Sigmoid colon (tissue), 7 donors: ENCODE measurements around the gene SLC6A6. TPM values are rescaled to one million over a fixed set of nuclear protein-coding genes. Genes with fewer than 3 reads are reported as not detected.

Experiments
- DNase-seq: peaks from one replicate; pipeline ENCODE4 v3.0.0-alpha.2; 2019
- H3K27ac ChIP-seq, 4 donors: fragments of 200-600 bp; sonication (generic); one replicate each; pipeline ENCODE4 v1.5.1; 2016 to 2019; ENCODE audit warnings: mild to moderate bottlenecking in 1 of 4
- H3K27me3 ChIP-seq, 3 donors: fragments of 200-600 bp; sonication (generic); one replicate each; pipeline ENCODE4 v1.5.1; 2019; ENCODE audit warnings: mild to moderate bottlenecking in 1 of 3
- H3K36me3 ChIP-seq, 4 donors: fragments of 200-600 bp; sonication (generic); one replicate each; pipeline ENCODE4 v1.5.1; 2016 to 2019
- H3K4me1 ChIP-seq, 4 donors: fragments of 200-600 bp; sonication (generic); one replicate each; pipeline ENCODE4 v1.5.1; 2017 to 2019
- H3K4me3 ChIP-seq, 4 donors: fragments of 200-600 bp; sonication (generic); one replicate each; pipeline ENCODE4 v1.5.1; 2017 to 2019; ENCODE audit warnings: mild to moderate bottlenecking in 2 of 4, moderate library complexity in 1 of 4
- H3K9me3 ChIP-seq, 4 donors: fragments of 200-600 bp in 3 of 4; sonication (generic) in 3 of 4; one replicate each; pipeline versions ENCODE4 v1.5.1 to v1.6.1; 2013 to 2019
- CTCF ChIP-seq, 4 experiments: fragments of 450-650 bp in 3 of 4; fragments of 200-600 bp in 1 of 4; IDR thresholded peaks; one replicate each; pipeline ENCODE4 v1.5.1; 2016 to 2019; ENCODE audit warnings: antibody characterized with exemption in 4 of 4, mild to moderate bottlenecking in 3 of 4, moderate library complexity in 2 of 4
- EP300 ChIP-seq, 4 donors: sonication (generic); formaldehyde crosslinking; IDR thresholded peaks; one replicate each; pipeline ENCODE4 v1.6.1; 2017; ENCODE audit warnings: antibody characterized with exemption in 4 of 4
- POLR2A ChIP-seq, 2 donors: fragments of 450-650 bp; IDR thresholded peaks; one replicate each; pipeline ENCODE4 v1.6.1; 2016; ENCODE audit warnings: antibody characterized with exemption in 2 of 2, mild to moderate bottlenecking in 2 of 2, moderate library complexity in 2 of 2
- POLR2AphosphoS5 ChIP-seq, 4 donors: sonication (generic); formaldehyde crosslinking; IDR thresholded peaks; one replicate each; pipeline ENCODE4 v1.6.1; 2017; ENCODE audit warnings: antibody characterized with exemption in 4 of 4
- WGBS, 2 donors: extraction: QIAGEN DNeasy Blood & Tissue Kit; methylation state at CpG; one replicate each; pipeline ENCODE4 v1.1.7; 2013; 5-methylcytosine and 5-hydroxymethylcytosine counted together
- intact Hi-C: fragments of 100-400 bp; cut with DNase I; formaldehyde crosslinking; loops from one replicate; pipeline ENCODE4 v1.15.1; 2023
- polyA plus RNA-seq, 3 donors: library from polyadenylated mRNA; stranded (reverse); fragments of 200-250 nt; gene quantifications; one replicate each; pipeline ENCODE4 v1.2.3, GENCODE V29; 2013
- total RNA-seq, 4 donors: library from RNA; depleted of rRNA; stranded (reverse); fragments of >200 nt; gene quantifications; one replicate each; pipeline ENCODE4 v1.1.0, GENCODE V29; 2016
- donor health status: healthy with polysubstance abuse.
- donor health status: Bipolar disorder and iron deficiency.
- donor health status: healthy.

Gene SLC6A6
- total and polyA plus RNA-seq, 7 donors, result 2.3 to 19.1 (median 8.4) TPM

- Histone ChIP-seq H3K27ac (no peak overlapping the region), H3K36me3 (peaks cover 0 to 15% (median 2%) of the 10 kb centered on the region in 4 donors), H3K4me1 (peaks cover 0 to 13% (median 0%) of the 10 kb centered on the region in 4 donors), H3K27me3 (no peaks in the 10 kb centered on the region), H3K4me3 (no peak overlapping the region), H3K9me3 (no peaks in the 10 kb centered on the region)
- WGBS, 2 donors, result 92 to 96% methylated on average over 8 of the region's 8 CpGs
- intact Hi-C loops, result no loop called here
- TF ChIP-seq POLR2A (IDR thresholded peaks at IDR 0.05) (no peak), CTCF (IDR thresholded peaks at IDR 0.05) (no peak), EP300 (IDR thresholded peaks at IDR 0.05) (no peak), POLR2AphosphoS5 (IDR thresholded peaks at IDR 0.05) (no peak)
- DNase-seq, result no peak
Observed at GRCh38 chr3:14478956-14479550, 76.6 kb downstream of the SLC6A6 start.

DNA sequence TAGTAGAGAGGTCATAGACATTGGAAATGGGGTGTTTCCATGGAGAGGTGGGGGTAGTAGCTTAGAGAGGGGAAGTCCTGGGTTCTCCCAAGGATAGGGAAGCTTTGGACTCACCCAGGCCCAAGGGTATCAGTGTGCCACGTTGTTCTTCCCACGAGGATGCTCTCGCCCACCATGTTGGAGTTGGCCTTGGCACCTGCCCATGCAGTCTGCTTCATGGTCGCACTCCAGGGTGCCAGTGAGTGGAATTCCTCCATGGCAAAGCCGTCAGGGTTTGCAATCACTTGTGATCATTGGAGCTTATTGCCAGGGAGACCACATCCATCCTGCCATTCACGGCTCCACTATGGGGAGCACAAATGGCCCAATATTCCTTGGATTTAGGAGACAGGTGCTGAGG is 77.2 kb downstream of the SLC6A6 start:
- Histone ChIP-seq H3K4me3 (no peak overlapping the region), H3K4me1 (peaks cover 0 to 13% (median 0%) of the 10 kb centered on the region in 4 donors), H3K9me3 (no peaks in the 10 kb centered on the region), H3K27ac (no peak overlapping the region), H3K36me3 (peaks cover 0 to 15% (median 2%) of the 10 kb centered on the region in 4 donors), H3K27me3 (no peaks in the 10 kb centered on the region)
- no peak for DNase-seq
- intact Hi-C loops, result no loop called here
- 95 to 97% methylated on average over 6 of the region's 6 CpGs for WGBS, 2 donors
- TF ChIP-seq POLR2AphosphoS5 (IDR thresholded peaks at IDR 0.05) (no peak), POLR2A (IDR thresholded peaks at IDR 0.05) (no peak), EP300 (IDR thresholded peaks at IDR 0.05) (no peak), CTCF (IDR thresholded peaks at IDR 0.05) (no peak)

DNA sequence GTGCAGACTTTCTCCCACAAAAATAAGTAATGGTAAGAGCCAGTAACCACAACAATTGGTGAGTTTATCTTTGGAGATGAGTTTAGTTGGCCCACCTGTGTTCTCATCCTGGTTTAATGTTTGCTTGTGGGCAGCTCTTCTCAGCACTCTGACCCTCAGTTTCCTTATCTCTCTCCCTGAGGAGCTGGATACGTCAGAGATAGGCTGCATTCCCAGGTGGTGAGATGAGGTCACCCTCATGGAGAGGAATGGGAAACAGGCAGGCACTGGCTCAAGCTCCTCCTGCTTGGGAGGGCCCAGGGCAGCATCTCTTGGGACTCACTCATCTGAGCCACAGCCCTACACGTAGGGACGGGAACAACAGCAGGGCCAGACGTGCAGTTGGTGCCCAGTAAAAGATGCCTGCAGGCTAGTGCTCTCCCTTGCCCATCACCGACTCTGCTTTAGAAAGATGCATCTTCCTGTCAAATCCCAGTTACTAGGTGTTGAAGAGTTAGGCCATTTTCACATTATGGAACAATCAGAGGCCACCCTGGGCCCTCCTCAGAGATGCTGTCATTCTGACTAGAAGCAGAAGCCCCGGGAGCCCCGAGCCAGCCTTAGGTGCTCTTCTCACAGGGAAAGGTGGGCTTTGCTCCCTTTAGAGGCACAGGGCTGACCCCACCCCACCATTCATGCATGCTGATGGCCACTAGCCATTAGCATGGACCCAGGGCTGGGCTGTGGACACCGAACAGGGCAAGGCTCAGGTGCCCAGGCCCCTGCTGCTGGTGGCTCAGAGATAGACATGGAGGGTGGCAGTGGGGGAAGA is 78.0 kb downstream of the SLC6A6 start:
- 90 to 92% methylated on average over 8 of the region's 8 CpGs for WGBS, 2 donors
- TF ChIP-seq CTCF (IDR thresholded peaks at IDR 0.05) (no peak), POLR2AphosphoS5 (IDR thresholded peaks at IDR 0.05) (no peak), EP300 (IDR thresholded peaks at IDR 0.05) (no peak), POLR2A (IDR thresholded peaks at IDR 0.05) (no peak)
- Histone ChIP-seq H3K27ac (no peak overlapping the region), H3K4me1 (peaks cover 0 to 13% (median 0%) of the 10 kb centered on the region in 4 donors), H3K27me3 (no peaks in the 10 kb centered on the region), H3K9me3 (no peaks in the 10 kb centered on the region), H3K36me3 (peaks cover 0 to 15% (median 2%) of the 10 kb centered on the region in 4 donors), H3K4me3 (no peak overlapping the region)
- intact Hi-C loops, result no loop called here
- DNase-seq, result no peak

GRCh38 chr3:14481018-14481645 is 78.7 kb downstream of the SLC6A6 start:
- TF ChIP-seq POLR2A (IDR thresholded peaks at IDR 0.05) (no peak), CTCF (IDR thresholded peaks at IDR 0.05) (no peak), POLR2AphosphoS5 (IDR thresholded peaks at IDR 0.05) (no peak), EP300 (IDR thresholded peaks at IDR 0.05) (no peak)
- H3K9me3 ChIP-seq, result no peaks in the 10 kb centered on the region
- no peak overlapping the region for H3K4me3 ChIP-seq
- no peak overlapping the region for H3K27ac ChIP-seq
- H3K36me3 ChIP-seq, result peaks cover 0 to 15% (median 2%) of the 10 kb centered on the region in 4 donors
- peaks cover 0 to 13% (median 0%) of the 10 kb centered on the region in 4 donors for H3K4me1 ChIP-seq
- no peak for DNase-seq
- intact Hi-C loops, result no loop called here
- WGBS, 2 donors, result 93 to 95% methylated on average over 10 of the region's 10 CpGs
- H3K27me3 ChIP-seq, result no peaks in the 10 kb centered on the region
